GM12892 (cell line): ENCODE results near the gene FAM47E.

Experiments
- DNase-seq: peaks from one replicate; pipeline ENCODE4 v3.0.0; 2011; ENCODE audit not compliant: insufficient read length
- FAIRE-seq: peaks from 2 replicates; lab custom pipeline; 2011; peaks lifted over from hg19 to GRCh38; lab: Jason Lieb, UNC
- POLR2A ChIP-seq: IDR thresholded peaks from 2 replicates; pipeline ENCODE4 v1.6.1; 2011; ENCODE audit warnings: low read depth, low read length, control low read depth
- POLR2AphosphoS5 ChIP-seq: IDR thresholded peaks from 2 replicates; pipeline ENCODE4 v1.6.1; 2011; ENCODE audit warnings: low read depth, low read length, control low read depth
- TAF1 ChIP-seq: IDR thresholded peaks from 2 replicates; pipeline ENCODE4 v1.6.1; 2011; ENCODE audit warnings: low read depth, mild to moderate bottlenecking, control low read depth, low read length, borderline replicate concordance

FAM47E gene

DNA sequence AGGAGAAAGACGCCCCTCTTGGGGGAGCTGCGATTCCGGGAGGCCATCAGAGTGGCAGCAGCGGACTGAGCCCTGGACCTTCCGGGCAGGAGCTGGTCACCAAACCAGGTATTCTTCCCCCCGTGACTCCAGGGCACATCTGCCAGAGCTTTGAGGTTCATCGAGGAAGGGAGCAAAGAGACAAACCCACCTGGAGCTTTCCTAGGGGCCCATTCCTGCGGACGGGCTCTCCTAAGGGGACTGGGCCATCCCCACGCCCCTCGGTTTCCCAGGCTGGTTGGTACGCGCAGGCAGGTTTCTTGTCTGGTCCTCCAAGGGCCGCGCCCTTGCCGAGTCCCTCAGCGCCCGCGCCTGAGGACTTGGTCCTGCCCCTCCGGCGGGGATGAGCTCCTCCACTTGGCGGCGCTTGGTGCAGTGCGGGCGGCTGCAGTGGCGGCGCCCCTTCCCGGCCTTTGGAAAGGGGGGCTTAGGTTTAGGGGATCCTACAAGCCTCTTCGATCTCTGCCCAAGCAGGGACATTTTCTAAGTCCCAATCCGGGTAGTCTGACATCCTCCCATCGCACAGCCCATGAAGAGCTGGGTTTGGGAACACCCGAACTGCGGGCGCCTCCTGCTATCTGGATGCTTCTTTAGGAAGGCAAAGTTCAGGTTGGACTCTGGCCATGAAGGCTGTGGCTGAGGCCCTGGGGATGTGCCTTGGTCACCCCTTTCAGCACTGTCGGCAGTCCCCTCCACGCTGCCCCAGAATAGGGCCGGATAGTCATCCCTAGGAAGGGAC, 55.5 kb downstream of the FAM47E start:
- FAIRE-seq: no peak
- DNase-seq: peak; percentile 28
- no peak for TF ChIP-seq TAF1
- TF ChIP-seq POLR2A: no peak

DNA sequence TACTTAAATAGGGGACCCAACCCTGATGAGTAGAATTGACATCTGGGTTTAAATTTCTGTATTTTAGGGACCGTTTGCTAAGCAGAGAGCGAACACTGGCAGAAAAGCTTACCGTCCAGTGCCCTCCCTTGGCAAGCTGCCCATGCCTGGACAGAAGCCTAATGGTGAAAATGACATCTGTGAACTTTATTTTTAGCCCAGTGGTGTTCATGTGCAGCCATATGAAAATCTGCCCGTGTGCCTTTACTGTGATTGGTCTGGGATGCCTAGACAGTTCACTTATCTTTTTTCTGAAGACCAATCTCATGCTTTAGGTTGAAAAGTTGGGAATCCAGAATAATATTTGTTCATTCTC, 56.1 kb downstream of the FAM47E start:
- FAIRE-seq: no peak

DNA sequence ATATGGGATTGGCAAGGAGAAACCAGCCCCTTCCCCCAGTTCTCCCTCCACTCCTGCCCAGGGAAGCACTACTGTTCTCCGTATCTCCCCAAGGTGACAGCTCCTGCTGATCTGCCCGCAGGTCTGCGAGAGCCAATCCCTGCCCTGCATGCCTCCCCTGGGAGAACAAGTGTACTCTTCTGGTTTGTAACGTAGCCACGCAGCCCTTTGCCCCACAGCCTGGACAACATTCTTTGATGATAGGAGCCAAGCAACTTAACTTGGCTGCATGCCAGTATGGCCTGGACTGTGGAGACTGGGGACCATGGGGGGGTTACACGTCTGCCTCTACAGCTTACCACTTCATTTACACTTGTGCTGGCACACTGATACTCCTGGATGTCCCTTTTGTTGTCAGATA, 57.0 kb downstream of the FAM47E start:
- TF ChIP-seq TAF1: no peak
- TF ChIP-seq POLR2A: no peak
- TF ChIP-seq POLR2AphosphoS5: no peak
- DNase-seq (no peak), FAIRE-seq (no peak)

More for the DNA sequence above, 56.1 kb downstream of the FAM47E start:
- TF ChIP-seq POLR2AphosphoS5: no peak
- TF ChIP-seq TAF1: no peak
- TF ChIP-seq POLR2A: no peak
- no peak for DNase-seq

DNA sequence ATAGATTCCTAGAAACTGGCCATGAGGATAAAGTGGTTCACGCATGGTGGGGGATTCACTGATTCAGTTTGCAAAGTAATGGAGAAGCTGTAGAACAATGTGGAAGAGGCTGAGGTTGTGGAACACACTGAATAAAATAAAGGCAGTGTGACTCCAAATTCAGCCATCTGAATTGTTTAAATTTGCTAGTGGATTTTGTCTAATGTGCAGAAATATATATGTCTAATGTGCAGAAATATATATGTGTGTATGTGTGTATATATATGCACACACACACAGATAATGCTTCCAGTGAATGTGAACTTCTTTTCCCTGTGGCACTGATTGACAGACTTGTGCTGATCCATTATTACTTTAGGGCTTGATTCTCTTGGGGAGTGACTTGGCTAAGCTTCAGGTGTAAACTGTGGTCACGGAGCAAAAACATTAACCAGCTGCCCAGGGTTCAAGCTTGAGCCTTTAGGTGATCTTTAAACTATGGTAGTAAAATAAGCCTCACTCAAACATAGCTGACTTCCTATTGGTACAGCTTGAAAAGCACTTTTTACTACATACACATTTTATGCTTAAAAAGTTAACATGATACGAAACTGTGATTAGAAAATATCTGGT, 58.5 kb downstream of the FAM47E start:
- FAIRE-seq (no peak), DNase-seq (no peak)
- TF ChIP-seq POLR2AphosphoS5: no peak
- no peak for TF ChIP-seq TAF1
- TF ChIP-seq POLR2A: no peak

DNA sequence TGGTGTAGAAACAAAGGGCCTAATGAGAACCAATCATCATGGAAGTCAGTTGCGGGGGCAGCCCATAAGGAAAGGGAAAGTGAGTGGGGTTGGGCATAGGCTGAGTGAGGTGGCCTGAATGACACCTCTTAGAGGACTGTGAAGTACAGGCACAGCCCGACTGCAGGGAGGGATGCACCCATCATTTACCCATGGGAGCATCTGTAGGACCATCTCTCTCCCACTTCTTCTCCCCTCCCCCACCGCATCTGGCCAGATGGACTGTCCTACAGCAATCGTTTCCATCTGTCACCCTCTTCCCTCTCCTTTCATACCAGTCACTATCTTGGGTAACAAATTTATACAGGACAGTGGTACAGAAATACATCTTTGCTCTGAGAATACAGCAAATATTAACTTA, 59.2 kb downstream of the FAM47E start:
- DNase-seq (no peak), FAIRE-seq (no peak)
- TF ChIP-seq TAF1 (no peak), POLR2AphosphoS5 (no peak), POLR2A (no peak)

DNA sequence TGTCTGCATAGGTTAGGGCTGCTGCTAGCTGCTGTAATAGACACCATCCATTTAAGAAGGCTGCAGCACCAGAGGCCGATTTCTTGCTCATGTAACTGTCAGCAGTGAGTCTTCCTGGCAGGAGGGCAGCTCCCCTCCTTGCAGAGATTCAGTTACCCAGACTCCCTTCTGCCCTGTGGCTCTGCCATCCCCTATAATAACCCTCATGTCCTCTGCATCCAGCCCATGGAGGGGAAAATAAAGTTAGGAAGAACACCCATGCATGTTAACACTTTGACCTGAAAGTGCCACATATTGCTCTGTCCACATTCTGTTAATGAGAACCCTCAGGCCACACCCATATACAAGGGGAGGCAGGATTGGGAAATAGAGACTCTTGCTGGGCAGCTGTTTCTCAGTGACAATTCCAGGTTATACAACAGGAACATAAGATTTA, 60.4 kb downstream of the FAM47E start:
- DNase-seq (no peak), FAIRE-seq (no peak)
- TF ChIP-seq POLR2AphosphoS5: no peak
- no peak for TF ChIP-seq POLR2A
- no peak for TF ChIP-seq TAF1

DNA sequence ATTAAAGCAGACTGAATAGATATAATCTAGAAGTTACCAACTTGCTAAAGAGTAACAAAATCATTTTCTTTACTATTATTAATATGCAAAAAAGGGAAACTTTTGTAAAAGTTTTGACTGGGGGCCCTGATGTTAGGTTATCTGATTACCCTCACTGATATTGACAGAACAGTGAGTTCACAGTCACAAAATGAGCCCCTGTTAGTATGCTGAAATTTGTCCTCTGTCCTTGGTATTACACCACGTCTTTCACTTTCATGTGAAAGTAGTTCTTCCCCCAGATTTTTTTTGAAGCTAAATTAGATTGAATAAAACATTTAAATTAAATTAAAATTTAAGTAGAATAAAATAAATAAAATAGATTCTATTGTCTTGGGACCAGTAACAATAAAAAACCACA, 60.9 kb downstream of the FAM47E start:
- DNase-seq: no peak
- TF ChIP-seq POLR2A: no peak
- TF ChIP-seq TAF1: no peak
- no peak for TF ChIP-seq POLR2AphosphoS5
- FAIRE-seq: no peak

DNA sequence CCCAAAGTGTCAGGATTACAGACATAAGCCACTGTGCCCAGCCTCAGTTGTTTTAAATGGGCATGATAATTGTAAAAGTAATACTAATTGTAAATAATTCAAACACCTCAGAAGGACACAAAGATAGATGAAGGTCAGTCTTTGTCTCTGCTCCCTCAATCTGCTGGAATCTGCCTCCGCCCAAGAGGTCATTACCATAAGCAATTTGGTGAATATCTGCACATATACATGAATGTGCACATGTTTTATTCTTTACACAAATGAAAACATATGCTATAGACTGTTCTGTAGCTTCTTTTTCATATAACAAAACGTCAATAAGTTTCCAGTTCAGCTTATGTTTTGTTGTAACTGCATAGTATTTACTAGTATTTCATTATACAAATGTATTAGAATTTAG, 62.0 kb downstream of the FAM47E start:
- FAIRE-seq: no peak
- DNase-seq: no peak
- TF ChIP-seq POLR2A (no peak), POLR2AphosphoS5 (no peak), TAF1 (no peak)

DNA sequence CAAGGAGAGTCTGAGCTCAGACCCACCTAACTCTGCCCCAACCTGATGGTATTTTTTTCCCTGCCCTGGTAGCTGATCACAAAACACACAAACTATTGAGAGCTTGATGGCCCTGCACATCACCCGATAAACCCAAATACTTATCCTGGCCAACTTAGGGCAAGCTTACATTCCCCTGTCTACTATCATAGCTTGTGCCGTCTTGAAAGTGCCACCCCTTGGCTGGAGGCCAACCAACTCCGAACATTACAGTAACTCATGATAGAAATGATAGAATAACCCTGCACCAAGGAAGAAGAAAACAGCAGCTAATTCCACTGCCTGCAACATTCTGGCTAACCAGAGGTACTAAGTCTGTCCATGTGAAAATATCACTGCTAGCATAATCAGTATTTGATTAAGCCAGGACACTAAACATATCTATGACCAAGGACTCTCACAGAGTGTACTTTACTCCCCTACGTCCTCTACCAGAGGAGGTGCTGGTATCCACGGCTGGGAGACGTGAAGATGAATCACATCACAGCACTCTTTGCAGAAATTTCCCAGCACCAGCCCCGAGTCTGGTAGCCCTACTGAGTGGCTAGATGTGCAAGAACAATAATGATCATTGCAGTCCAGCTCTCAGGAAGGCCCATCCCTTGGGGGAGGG, 63.9 kb downstream of the FAM47E start:
- no peak for TF ChIP-seq POLR2A
- FAIRE-seq (no peak), DNase-seq (no peak)

DNA sequence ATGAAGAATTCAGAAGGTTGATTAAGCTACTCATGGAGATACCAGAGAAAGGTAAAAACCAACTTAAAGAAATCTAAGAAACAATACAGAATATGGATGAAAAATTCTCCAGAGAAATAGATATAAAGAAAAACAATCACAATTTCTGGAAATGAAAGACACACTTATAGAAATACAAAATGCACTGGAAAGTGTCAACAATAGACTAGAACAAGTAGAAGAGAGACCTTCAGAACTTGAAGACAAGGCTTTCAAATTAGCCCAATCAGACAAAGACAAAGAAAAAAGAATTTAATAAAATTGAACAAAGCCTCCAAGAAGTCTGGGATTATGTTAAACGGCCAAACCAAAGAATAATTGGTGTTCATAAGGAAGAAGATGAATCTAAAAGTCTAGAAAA, 64.6 kb downstream of the FAM47E start:
- FAIRE-seq: no peak
- DNase-seq: no peak
- TF ChIP-seq POLR2A (no peak), TAF1 (no peak), POLR2AphosphoS5 (no peak)

DNA sequence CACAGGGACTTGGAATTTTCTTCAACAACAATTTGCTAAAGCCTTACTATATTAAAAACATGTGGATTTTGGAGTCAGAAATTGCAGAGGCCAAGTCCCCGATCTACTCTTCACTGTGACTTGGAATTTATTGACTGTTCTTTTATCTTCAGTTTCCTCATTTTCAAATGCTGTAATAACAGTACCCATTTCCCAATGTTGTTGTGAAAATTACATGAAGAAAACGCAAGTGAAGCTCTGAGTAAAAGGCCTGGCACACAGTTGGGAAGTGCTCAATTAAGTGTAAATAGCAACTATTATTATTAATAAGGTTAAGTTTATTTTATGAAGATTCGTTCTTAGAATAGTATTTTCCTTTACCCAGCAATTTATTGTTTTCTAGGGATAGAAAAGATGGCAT, 70.7 kb downstream of the FAM47E start:
- TF ChIP-seq POLR2A (no peak), TAF1 (no peak), POLR2AphosphoS5 (no peak)
- FAIRE-seq (no peak), DNase-seq (no peak)

DNA sequence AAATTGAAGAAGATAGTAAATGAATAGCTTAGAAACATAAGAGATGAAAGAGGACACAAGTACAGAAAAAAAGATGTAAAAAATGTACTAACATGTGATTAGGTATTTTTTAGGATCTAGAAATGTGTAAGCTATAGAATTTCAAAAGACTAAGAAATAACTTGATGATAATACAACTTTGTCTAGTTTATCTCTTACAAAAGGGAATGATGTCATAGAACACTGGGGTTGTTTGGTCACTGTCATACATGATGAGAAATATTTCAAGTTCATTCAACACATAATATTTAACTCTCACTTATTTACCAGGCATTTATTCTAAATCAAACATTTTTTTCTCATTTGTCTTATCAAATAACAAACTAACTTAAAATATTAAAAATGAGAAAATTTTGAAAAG, 73.6 kb downstream of the FAM47E start:
- FAIRE-seq (no peak), DNase-seq (no peak)
- TF ChIP-seq POLR2AphosphoS5: no peak
- no peak for TF ChIP-seq TAF1
- TF ChIP-seq POLR2A: no peak
